Measurements from ENCODE around the gene SCRN3. TPM values are rescaled to one million over a fixed set of nuclear protein-coding genes. Genes with fewer than 3 reads are reported as not detected.

SCRN3 gene
- total RNA-seq, 1 experiment from 2014 or later, result 22.6 TPM

Other genes starting within 250 kb of the SCRN3 start
- 76.8 and 120 TPM in 2 replicates for gene OLA1, start 147.2 kb upstream of the SCRN3 start, total RNA-seq (2014; rRNA removed; shearing (Covaris generic))
- 0.24 and 0.69 TPM in 2 replicates for gene SP9, start 60.8 kb upstream of the SCRN3 start, total RNA-seq (2014; rRNA removed; shearing (Covaris generic))
- 0.46 and 0.68 TPM in 2 replicates for gene GPR155, start 91.3 kb downstream of the SCRN3 start, total RNA-seq (2014; rRNA removed; shearing (Covaris generic))
- 5.4 and 15.1 TPM in 2 replicates for gene WIPF1, start 202.1 kb downstream of the SCRN3 start, total RNA-seq (2014; rRNA removed; shearing (Covaris generic))